T47D (cell line): ENCODE measurements around the gene MATN1.

Experiments
- DNase-seq, 2 experiments: peaks; one replicate each; pipeline versions ENCODE4 v3.0.0 to v3.0.0-alpha.2; 2011 to 2012; ENCODE audit warnings: low read depth in 1 of 2, low spot score in 1 of 2
- JUND ChIP-seq: IDR thresholded peaks from 2 replicates; pipeline ENCODE4 v1.6.1; 2012; ENCODE audit warnings: low read depth
- in situ Hi-C: cut with HindIII; loops from 2 replicates; pipeline ENCODE4 v1.10.0; 2016; ENCODE audit warnings: low sequenced_read_pairs, low pct_unique_long_range_greater_than_20kb

Gene MATN1

DNA sequence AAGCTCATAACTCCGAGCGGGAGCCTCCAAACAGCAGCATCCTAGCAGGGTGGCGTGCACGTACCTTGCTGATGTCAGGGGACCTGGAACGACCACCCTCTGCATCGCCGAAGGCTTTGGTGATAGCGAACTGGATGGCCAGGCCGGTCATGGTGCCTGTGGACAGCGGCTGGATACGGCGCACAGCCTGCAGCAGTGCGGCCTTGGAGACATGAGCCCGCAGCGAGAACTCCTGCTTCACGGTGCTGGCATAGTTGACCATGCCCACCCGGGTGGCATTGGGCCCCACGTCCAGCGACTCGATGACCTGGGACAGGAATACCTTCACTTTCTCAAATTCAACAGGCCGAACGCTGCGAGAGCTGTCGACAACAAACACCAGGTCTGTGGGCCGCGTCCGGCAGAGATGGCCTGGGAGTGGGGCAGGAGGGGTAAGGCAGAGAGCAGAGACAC is 2.0 kb downstream of the MATN1 start:
- TF ChIP-seq JUND = no peak

DNA sequence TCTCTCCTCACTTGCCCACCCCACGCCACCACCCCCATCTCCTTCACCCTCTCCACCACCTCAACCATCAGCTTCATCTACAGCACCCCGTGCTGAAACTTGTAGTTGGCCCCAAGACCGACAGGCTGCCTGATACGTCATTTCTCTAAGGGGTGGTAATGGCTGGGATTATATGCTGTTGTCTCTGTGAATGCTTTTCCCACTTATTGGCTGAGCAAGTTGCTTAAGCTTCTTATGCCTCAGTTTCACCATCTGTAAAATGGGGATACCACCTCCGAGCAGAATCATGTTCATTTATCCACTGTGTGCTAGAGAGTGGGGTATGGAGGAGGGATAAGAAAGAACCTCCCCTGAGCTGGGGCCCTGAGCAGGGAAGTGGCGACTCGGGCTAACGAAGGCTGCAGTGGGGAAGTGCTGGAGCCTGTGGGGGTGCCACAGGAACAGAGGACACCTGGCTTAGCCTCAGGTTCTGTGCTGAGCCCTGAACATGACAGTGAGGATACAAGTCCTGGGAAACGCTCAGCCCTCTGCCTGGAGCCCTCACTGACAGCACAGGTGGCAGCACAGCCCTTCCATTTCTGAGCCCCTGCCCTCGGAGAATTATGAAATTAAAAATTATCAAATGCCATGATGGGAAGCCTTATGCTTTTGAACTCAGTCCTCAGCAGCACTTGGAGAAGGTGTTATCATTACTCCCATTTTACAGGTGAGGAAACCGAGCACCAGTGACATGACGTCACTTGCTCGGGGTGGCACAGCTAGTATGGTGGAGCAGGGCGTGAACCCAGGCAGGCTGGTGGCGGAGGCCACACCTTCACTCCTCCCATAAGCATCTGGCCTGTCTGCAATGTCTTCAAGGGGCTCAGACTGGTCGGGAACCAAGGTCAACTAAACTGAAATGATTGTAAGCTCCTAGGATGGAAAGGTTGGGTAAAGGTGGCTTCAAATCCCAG is 2.8 kb downstream of the MATN1 start:
- TF ChIP-seq JUND = no peak
- in situ Hi-C loops = no loop called here
- DNase-seq = no peak

More for the DNA sequence above, 2.0 kb downstream of the MATN1 start:
- in situ Hi-C loops = no loop called here
- DNase-seq = no peak

DNA sequence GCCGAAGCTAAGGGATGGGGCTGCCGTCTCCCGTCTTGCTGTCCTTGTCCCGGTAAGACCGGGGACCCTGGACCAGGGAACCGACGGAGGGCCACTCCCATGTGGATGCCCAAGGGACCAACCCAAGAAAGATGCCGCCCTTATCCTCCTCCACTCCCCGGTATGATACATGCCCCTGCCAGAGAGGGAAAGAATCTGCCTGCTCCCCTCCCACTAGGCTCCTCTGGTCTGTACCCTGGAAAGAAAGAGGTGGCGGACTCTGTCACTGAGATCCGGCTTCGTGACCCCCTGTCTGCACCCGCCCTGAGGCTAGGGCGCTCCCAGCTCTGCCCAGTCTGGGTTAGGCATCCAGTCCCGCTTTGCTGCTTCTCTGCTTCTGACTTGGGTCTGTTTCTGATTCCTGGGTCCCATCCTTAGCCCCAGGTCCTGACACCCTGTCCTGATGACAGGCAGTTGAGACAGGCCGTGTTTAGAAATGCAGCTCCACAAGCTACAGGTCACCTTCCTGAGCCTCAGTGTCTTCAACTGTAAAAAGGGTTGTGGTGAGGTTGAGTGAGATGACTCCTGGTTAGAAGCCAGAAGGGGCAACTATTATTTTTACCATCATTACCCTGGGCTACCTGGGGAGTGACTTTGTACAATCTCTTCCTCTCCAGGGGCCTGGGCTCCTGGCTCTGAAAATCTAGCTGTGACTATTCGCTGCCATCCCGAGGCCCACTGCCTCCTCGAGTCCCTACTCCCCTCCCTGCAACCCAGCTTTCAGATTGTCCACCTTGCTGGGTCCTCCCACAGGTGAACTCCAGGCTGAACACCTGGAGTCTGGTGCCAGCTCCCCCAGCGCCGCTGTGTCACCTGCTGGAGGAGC is 3.7 kb downstream of the MATN1 start:
- DNase-seq = peak in 1 of 2 experiments; percentile 69
- in situ Hi-C loops = no loop called here

DNA sequence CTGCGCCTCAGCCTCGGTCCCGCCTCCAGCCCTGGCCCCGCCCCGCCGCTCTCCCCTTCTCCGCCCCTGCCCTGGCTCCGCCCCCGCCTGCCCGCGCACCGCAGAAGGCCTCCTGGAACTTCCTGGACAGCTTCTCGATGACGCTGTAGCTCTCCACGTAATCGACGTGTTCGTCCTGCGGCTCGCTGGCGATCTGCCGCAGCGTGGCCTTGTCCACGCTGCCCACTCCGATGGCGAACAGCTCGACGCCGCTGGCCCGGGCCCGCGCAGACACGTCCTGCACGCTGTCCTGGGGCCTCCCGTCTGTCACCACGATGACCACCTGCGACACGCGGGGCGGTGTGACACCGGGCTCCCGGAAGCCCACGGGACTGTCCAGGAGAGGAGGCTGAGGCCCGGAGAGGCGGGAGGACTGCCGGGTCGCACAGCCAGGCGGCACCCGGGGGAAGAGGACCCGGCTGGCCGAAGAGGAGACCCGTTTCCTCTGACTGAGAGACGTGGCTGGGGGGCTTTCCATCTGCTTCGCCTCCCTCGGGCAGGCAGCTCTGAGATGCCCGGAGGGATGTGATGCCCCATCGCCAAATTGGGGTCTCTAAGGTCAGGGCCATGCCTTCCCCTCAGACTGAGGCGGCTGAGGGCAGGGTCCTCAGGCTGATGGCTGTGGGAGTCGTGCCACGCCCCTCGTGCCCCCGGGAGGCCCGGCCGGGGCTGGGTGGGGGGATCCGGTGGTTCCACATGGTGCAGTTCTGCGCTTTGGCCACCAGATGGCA is 4.6 kb downstream of the MATN1 start:
- peak; percentile 59 to 96 for DNase-seq
- TF ChIP-seq JUND = no peak
- in situ Hi-C loops = no loop called here

More for the DNA sequence above, 3.7 kb downstream of the MATN1 start:
- no peak for TF ChIP-seq JUND

DNA sequence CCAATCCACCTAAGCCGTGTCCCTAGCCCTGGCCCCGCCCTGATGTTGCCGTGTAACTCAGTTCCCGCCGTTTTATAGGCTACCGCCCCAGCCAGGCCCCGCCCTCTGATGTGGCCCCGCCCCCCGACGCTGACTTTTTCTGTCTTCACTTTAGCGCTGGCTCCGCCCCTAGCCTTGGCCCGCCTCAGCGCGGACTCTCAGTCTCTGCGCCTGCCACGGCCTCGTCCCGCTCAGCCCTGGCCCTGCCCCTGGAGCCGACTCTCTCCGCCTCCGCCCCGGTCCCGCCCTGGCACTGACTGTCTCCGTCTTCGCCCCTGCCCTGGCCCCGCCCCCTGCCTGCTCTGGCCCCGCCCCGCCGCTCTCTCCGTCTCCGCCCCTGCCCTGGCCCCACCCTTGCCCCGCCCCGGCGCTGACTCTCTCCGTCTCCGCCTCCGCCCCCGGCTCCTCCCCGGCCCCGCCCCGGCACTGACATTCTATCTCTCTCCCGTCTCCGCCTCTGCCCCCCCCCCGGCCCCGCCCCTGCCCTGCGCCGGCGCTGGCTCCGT is 5.2 kb downstream of the MATN1 start:
- in situ Hi-C loops = no loop called here
- no peak for TF ChIP-seq JUND
- DNase-seq = peak; percentile 67 to 97

DNA sequence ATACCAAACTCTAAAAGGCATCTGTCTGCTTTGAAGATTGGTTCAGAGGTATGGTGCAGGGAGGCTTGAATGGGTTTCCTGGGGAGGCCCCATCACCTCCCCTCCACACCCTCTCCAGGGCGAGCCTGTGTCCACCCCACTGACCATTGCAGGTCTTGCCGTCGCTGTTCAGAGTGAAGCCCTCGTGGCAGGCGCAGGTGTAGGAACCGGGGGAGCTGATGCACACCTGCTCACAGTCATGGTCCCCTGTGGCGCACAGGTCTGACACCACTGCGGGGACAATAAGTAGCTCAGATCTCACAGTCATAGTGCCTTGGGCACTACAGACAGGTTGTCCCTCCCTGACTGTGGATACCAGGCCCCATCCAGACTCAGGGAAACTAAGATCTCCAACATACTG is 6.7 kb downstream of the MATN1 start:
- TF ChIP-seq JUND = no peak

DNA sequence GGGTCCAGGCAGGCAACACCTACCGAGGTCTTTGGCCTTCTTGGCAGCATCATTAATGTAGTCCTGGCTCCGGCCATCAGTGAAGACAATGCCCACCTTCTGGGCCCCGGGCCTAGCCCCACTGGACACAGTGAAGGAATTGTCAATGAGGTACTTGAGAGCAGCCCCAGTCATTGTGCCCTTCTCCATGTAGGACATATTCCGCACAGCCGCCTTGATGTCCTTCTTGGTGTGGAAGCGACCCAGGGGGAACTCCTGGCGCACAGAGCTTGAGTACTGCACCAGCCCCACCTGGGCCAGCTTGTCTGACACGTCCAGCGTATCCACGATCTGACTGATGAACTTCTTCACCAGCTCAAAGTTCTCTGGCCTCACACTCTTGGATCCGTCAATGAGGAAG is 7.5 kb downstream of the MATN1 start:
- in situ Hi-C loops = no loop called here
- DNase-seq = no peak
- TF ChIP-seq JUND = no peak

More for the DNA sequence above, 6.7 kb downstream of the MATN1 start:
- in situ Hi-C loops = no loop called here
- no peak for DNase-seq

DNA sequence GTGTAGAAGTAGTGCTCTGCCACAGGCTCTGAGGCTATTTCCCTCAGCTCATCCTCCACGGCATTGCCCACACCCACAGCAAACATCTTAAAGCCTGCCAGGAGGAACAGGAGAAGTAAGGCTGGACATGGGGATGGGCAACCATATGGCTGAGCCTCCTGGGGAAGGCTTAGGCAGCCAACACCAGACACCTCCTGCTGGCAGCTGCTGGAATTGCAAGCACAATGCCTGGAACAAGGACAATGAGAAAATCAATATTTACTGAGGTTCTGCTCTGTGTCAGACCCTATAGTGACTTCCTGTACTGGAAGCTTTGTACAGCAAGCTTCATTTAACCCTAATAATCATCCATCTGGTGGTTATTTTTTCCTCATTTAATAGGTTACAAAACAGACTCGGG is 8.2 kb downstream of the MATN1 start:
- in situ Hi-C loops = no loop called here
- TF ChIP-seq JUND = no peak
- no peak for DNase-seq

DNA sequence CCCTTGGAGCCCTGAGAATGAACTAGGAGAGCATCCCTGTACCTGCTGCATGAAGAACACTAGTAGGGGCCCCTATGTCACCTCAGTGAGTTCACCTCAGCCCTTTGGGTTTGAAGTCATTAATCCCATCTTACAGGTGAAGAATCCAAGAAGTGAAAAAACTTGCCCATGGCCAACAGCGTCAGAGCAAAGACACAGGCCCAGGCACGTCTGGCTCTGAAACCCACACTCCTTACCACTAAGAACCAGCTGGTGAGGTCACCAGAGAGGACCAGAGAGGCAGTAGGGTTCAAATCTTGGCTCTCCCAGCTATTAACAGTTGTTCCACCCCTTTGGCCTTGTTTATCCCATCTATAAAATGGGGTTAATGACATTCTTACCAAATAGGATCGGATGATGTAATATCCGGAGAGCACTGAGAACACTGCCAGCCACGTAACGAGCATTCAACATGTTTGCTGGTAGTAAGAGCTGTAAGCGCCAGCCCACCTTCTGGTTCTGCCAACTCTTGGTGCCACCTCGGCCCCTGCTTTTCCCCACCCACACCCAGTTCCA is 8.8 kb downstream of the MATN1 start:
- TF ChIP-seq JUND = no peak
- no peak for DNase-seq
- in situ Hi-C loops = no loop called here

DNA sequence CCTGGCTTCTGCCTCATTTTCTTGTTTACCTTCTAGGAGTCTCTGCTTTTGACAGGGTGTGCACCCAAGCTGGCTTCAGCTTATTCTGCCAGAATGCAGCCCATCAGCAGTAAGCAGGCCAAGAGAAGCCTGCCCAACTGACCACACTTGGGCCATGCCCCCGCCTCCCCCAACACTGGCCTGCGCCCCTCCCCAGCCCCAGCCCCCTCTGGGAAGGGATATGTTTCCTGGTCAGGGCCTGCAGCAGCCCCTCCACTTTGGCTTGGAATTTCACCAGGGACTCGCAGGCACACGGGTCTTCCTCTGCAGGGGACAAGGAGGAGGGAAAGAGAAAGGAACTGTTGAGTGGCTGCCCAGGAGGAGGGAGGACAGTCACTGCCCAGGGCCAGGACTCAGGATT is 9.4 kb downstream of the MATN1 start:
- TF ChIP-seq JUND = no peak
- DNase-seq = no peak
- in situ Hi-C loops = no loop called here

DNA sequence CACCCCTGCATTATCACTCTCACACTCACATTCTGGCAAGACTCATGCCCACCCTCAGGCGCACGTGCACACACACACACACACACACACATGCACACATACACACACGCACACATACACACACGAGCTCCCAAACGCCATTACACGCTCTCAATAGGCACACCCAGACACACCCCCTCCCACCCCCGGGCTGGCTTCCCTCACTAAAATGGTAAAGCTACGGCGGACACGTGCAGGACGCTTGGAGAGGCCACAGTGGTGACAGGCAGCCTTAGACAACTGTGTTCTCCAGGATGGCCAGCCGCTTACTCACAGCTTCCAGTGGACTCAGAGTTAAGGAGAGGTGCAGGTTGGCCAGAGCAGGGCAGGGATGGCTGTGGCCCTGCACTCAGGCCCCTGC is 10.1 kb downstream of the MATN1 start:
- TF ChIP-seq JUND = no peak
- DNase-seq = no peak
- in situ Hi-C loops = no loop called here

DNA sequence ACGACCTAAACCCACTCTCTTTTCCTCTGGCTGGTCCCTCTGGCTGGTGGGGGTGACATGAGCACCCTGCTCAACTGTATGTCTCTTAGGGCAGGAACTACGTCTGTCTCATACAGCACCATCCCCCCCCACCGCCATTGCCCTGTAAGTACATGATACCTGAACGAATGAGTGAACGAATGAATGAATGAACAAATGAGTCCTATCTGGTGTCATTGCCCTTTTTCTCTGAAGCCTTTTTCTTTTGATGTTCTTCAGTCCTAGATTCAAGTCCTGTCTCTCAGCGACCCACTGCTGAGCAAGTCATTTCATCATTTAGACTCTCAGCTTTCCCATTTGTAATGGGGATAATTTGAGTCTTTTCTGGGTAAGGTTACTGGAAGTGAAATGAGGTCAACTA is 10.8 kb downstream of the MATN1 start:
- no peak for TF ChIP-seq JUND
- DNase-seq = no peak
- in situ Hi-C loops = no loop called here
